PC-3 (cell line): Measurements from ENCODE around the gene CMPK1. TPM values are rescaled to one million over a fixed set of nuclear protein-coding genes. Genes with fewer than 3 reads are reported as not detected.

Experiments used
- ATAC-seq: fragments of 200-7000 bp; cut with Tn5 transposase; 2 replicates; pipeline ENCODE4 v1.9.1; 2020; ENCODE audit warnings: mild to moderate bottlenecking, moderate library complexity
- BruUV-seq: library from RNA; stranded (reverse); fragments of 400-500 nt; replicated peaks from 2 replicates; lab custom pipeline; 2021; lab: Mats Ljungman, UMichigan
- CTCF ChIA-PET: fragments of 300-600 bp; sonication (Branson Sonifier 250); formaldehyde crosslinking; loops from one replicate; lab custom pipeline; 2022; ENCODE audit warnings: antibody characterized with exemption; lab: Charles Lee
- POLR2A ChIA-PET: fragments of 300-600 bp; sonication (Branson Sonifier 250); formaldehyde crosslinking; loops from one replicate; lab custom pipeline; 2022; ENCODE audit warnings: antibody characterized with exemption; ENCODE audit not compliant: unreplicated experiment; lab: Charles Lee
- DNase-seq: peaks from one replicate; pipeline ENCODE4 v3.0.0-alpha.2; 2015
- H2AFZ ChIP-seq: fragments of 300-600 bp; sonication (generic); 2 replicates; pipeline ENCODE4 v1.6.0; 2016; ENCODE audit warnings: antibody characterized with exemption, low read length
- H3F3A ChIP-seq: fragments of 300-600 bp; sonication (generic); one replicate; pipeline ENCODE4 v1.6.0; 2017; ENCODE audit warnings: antibody characterized with exemption, low read length, control low read depth, mild to moderate bottlenecking; ENCODE audit not compliant: unreplicated experiment
- H3K27ac ChIP-seq: fragments of 300-600 bp; sonication (generic); 2 replicates; pipeline ENCODE4 v1.5.1; 2016; ENCODE audit warnings: mild to moderate bottlenecking, low read length
- H3K27me3 ChIP-seq: fragments of 300-600 bp; sonication (generic); 2 replicates; pipeline ENCODE4 v1.6.1; 2016; ENCODE audit warnings: low read length, mixed read lengths
- H3K36me3 ChIP-seq: fragments of 300-600 bp; sonication (generic); 2 replicates; pipeline ENCODE4 v1.6.1; 2016; ENCODE audit warnings: low read depth, mixed run types, low read length, mixed read lengths
- H3K4me1 ChIP-seq: fragments of 300-600 bp; sonication (generic); 2 replicates; pipeline ENCODE4 v1.5.1; 2016; ENCODE audit warnings: low read length; ENCODE audit not compliant: insufficient read depth
- H3K4me2 ChIP-seq: fragments of 300-600 bp; sonication (generic); 2 replicates; pipeline ENCODE4 v1.6.0; 2016; ENCODE audit warnings: low read length
- H3K4me3 ChIP-seq: fragments of 300-600 bp; sonication (generic); 2 replicates; pipeline ENCODE4 v1.5.1; 2016; ENCODE audit warnings: mild to moderate bottlenecking, low read length, mixed read lengths
- H3K79me2 ChIP-seq: fragments of 300-600 bp; sonication (generic); 2 replicates; pipeline ENCODE4 v1.6.1; 2017; ENCODE audit warnings: low read length, mixed read lengths
- H3K9ac ChIP-seq: fragments of 300-600 bp; sonication (generic); 2 replicates; pipeline ENCODE4 v1.6.0; 2016; ENCODE audit warnings: mild to moderate bottlenecking, low read length
- H3K9me2 ChIP-seq: fragments of 300-600 bp; sonication (generic); replicated peaks from 2 replicates; pipeline ENCODE4 v1.6.1; 2016; ENCODE audit warnings: mixed run types, low read length, mixed read lengths
- H3K9me3 ChIP-seq: fragments of 300-600 bp; sonication (generic); 2 replicates; pipeline ENCODE4 v1.6.1; 2016; ENCODE audit warnings: low read length, mixed read lengths
- H4K20me1 ChIP-seq: fragments of 300-600 bp; sonication (generic); 2 replicates; pipeline ENCODE4 v1.6.1; 2016; ENCODE audit warnings: low read length, mixed read lengths
- CTCF ChIP-seq: fragments of 300-600 bp; sonication (generic); conservative IDR thresholded peaks from 2 replicates; pipeline ENCODE4 v1.5.1; 2017; ENCODE audit warnings: antibody characterized with exemption, low read depth, mild to moderate bottlenecking, low read length
- EZH2 ChIP-seq: fragments of 300-600 bp; sonication (generic); IDR thresholded peaks from one replicate; pipeline ENCODE4 v1.6.1; 2017; ENCODE audit warnings: antibody characterized with exemption, mild to moderate bottlenecking, low read length; ENCODE audit not compliant: unreplicated experiment
- EZH2phosphoT487 ChIP-seq: fragments of 300-600 bp; sonication (generic); IDR thresholded peaks from 2 replicates; pipeline ENCODE4 v1.6.1; 2018; ENCODE audit warnings: mild to moderate bottlenecking, antibody characterized with exemption, low read length, borderline replicate concordance
- intact Hi-C: fragments of 100-400 bp; cut with micrococcal nuclease; formaldehyde crosslinking; loops from 2 replicates; pipeline ENCODE4 v1.9.0; 2023
- total RNA-seq: library from RNA; depleted of rRNA; stranded (reverse); fragments of >200 nt; gene quantifications from 2 replicates; pipeline ENCODE4 v1.2.3, GENCODE V29; 2014

CMPK1 gene
- total RNA-seq, 1 experiment from 2014 or later: 86.2 TPM

GRCh38 chr1:47418122-47418521 is 84.5 kb downstream of the CMPK1 start:
- CTCF ChIA-PET: interaction anchor here (0.7 kb wide), 1 partner anchor 19 kb away, joined by 3 read pairs; the partner anchor contains the start of gene FOXD2
- POLR2A ChIA-PET: no interaction called here

GRCh38 chr1:47418681-47419325 is 85.2 kb downstream of the CMPK1 start:
- intact Hi-C loops: no loop called here
- BruUV-seq: no TSS peak
- H3K27ac ChIP-seq: no peak overlapping the region

More at GRCh38 chr1:47418122-47418521, 84.5 kb downstream of the CMPK1 start:
- Histone ChIP-seq H3K36me3 (no peaks in the 10 kb centered on the region), H3K79me2 (no peaks in the 10 kb centered on the region), H3K4me3 (no peak overlapping the region), H3F3A (no peaks in the 10 kb centered on the region), H3K4me1 (no peaks in the 10 kb centered on the region), H3K9ac (no peak overlapping the region), H3K9me3 (no peaks in the 10 kb centered on the region), H3K27me3 (no peaks in the 10 kb centered on the region), H3K27ac (no peak overlapping the region), H4K20me1 (no peaks in the 10 kb centered on the region), H2AFZ (no peak overlapping the region), H3K9me2 (no peaks in the 10 kb centered on the region), H3K4me2 (no peak overlapping the region)
- DNase-seq (no peak), ATAC-seq (no peak)
- TF ChIP-seq EZH2phosphoT487: no peak
- no peak for TF ChIP-seq CTCF
- no peak for TF ChIP-seq EZH2
- intact Hi-C loops: no loop called here
- no TSS peak for BruUV-seq

More at GRCh38 chr1:47418681-47419325, 85.2 kb downstream of the CMPK1 start:
- ChIA-PET POLR2A (no interaction called here), CTCF (interaction anchor here (0.7 kb wide), 1 partner anchor 19 kb away, joined by 3 read pairs; the partner anchor contains the start of gene FOXD2)
- H3F3A ChIP-seq: no peaks in the 10 kb centered on the region
- no peaks in the 10 kb centered on the region for H3K9me2 ChIP-seq
- H3K9me3 ChIP-seq: no peaks in the 10 kb centered on the region
- H3K4me3 ChIP-seq: no peak overlapping the region
- no peaks in the 10 kb centered on the region for H4K20me1 ChIP-seq
- no peaks in the 10 kb centered on the region for H3K36me3 ChIP-seq
- H2AFZ ChIP-seq: no peak overlapping the region
- no peak; the same call in 1 of the 2 replicates for ATAC-seq
- H3K4me1 ChIP-seq: no peaks in the 10 kb centered on the region
- H3K79me2 ChIP-seq: no peaks in the 10 kb centered on the region
- no peak for DNase-seq
- no peak overlapping the region for H3K9ac ChIP-seq
- TF ChIP-seq EZH2 (no peak), EZH2phosphoT487 (no peak), CTCF (no peak)
- H3K27me3 ChIP-seq: no peaks in the 10 kb centered on the region
- H3K4me2 ChIP-seq: no peak overlapping the region
